RCC 7860 (cell line): ENCODE results near the gene GPS1.

ENCODE experiments used
- DNase-seq: peaks from one replicate; pipeline ENCODE4 v3.0.0-alpha.2; 2015; ENCODE audit warnings: low spot score
- FAIRE-seq: peaks from 2 replicates; lab custom pipeline; 2012; peaks lifted over from hg19 to GRCh38; lab: Jason Lieb, UNC

The GPS1 gene

GRCh38 chr17:82086941-82087906 is 35.5 kb downstream of the GPS1 start:
- DNase-seq (no peak), FAIRE-seq (no peak)

- no peak for DNase-seq
- no peak for FAIRE-seq
These were observed 36.5 kb downstream of the GPS1 start for GRCh38 chr17:82087961-82088837.

GRCh38 chr17:82088838-82089722 is 37.4 kb downstream of the GPS1 start:
- no peak for FAIRE-seq
- no peak for DNase-seq

- DNase-seq, result no peak
- no peak for FAIRE-seq
These were observed 38.2 kb downstream of the GPS1 start for GRCh38 chr17:82089723-82090548.

GRCh38 chr17:82090549-82091263 is 39.0 kb downstream of the GPS1 start:
- DNase-seq (no peak), FAIRE-seq (no peak)

- no peak for FAIRE-seq
- DNase-seq, result no peak
These were observed 39.8 kb downstream of the GPS1 start for GRCh38 chr17:82091264-82092066.

GRCh38 chr17:82092094-82092586 is 40.4 kb downstream of the GPS1 start:
- FAIRE-seq, result no peak
- DNase-seq, result no peak

GRCh38 chr17:82092628-82092994 is 40.9 kb downstream of the GPS1 start:
- no peak for FAIRE-seq
- no peak for DNase-seq

- no peak for DNase-seq
- FAIRE-seq, result no peak
These were observed 41.5 kb downstream of the GPS1 start for GRCh38 chr17:82092995-82093751.

- no peak for FAIRE-seq
- DNase-seq, result no peak
These were observed 43.5 kb downstream of the GPS1 start for GRCh38 chr17:82094931-82095776.

GRCh38 chr17:82095777-82096708 is 44.3 kb downstream of the GPS1 start:
- DNase-seq, result no peak
- no peak for FAIRE-seq

GRCh38 chr17:82096709-82097183 is 45.0 kb downstream of the GPS1 start:
- DNase-seq (no peak), FAIRE-seq (no peak)

GRCh38 chr17:82097184-82097918 is 45.7 kb downstream of the GPS1 start:
- FAIRE-seq (no peak), DNase-seq (peak; percentile 21)

GRCh38 chr17:82097919-82098168 is 46.1 kb downstream of the GPS1 start:
- DNase-seq (no peak), FAIRE-seq (no peak)
